Measurements from ENCODE around the gene RNU6-9. TPM values are rescaled to one million over a fixed set of nuclear protein-coding genes. Genes with fewer than 3 reads are reported as not detected.

The RNU6-9 gene
- total and polyA plus RNA-seq, 2 of the 13 experiments (the other 11 are each of a cell fraction or from before 2014, with no cell fraction given) = under 0.01 TPM; not detected in 1

DNA sequence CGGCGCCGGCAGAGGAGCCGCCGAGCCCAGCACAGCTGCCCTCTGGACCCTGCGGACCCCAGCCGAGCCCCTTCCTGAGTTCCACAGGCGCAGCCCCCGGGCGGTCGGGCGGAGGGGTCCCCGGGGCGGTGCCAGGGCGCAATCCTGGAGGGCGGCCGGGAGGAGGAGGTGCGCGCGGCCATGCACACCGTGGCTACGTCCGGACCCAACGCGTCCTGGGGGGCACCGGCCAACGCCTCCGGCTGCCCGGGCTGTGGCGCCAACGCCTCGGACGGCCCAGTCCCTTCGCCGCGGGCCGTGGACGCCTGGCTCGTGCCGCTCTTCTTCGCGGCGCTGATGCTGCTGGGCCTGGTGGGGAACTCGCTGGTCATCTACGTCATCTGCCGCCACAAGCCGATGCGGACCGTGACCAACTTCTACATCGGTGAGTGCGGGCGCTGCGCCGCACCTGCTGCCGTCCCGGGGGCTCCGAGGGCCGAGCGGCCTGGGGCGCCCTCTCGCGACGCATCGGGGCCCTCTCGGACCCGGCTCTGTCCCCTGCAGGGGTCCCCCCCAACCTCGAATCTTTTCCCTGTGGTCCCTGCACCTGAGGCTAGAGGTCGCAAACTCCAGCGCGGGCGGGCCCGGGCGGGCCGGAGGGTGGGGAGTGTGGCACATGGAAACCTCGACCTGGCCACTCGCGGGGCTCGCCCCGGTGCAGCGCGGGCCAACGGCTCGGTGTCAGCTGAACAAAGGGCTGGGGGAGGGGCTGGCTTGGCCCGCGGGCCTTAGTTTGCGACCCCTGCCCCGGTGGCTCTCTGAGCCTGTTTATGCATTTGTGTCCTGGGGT is 24.3 kb downstream of the RNU6-9 start, which contains the start of gene KISS1R (continued):
- peak; percentile 62 for TF ChIP-seq MAZ (IDR thresholded peaks at IDR 0.05; ENCODE audit: borderline replicate concordance, low read depth, low read length)
- TF ChIP-seq MAZ (CRISPR knock-in tag; IDR thresholded peaks at IDR 0.05; ENCODE audit: low read depth) = peak; percentile 88; the same call in 1 of the 2 replicates
- peak; percentile 47; the same call in 1 of the 2 replicates for TF ChIP-seq ZNF704 (CRISPR knock-in tag; IDR thresholded peaks at IDR 0.05; ENCODE audit: borderline replicate concordance)
- TF ChIP-seq ZNF331 (CRISPR knock-in tag; IDR thresholded peaks at IDR 0.05) = peak; percentile 51; the same call in 1 of the 2 replicates
- TF ChIP-seq, protein P1, sequence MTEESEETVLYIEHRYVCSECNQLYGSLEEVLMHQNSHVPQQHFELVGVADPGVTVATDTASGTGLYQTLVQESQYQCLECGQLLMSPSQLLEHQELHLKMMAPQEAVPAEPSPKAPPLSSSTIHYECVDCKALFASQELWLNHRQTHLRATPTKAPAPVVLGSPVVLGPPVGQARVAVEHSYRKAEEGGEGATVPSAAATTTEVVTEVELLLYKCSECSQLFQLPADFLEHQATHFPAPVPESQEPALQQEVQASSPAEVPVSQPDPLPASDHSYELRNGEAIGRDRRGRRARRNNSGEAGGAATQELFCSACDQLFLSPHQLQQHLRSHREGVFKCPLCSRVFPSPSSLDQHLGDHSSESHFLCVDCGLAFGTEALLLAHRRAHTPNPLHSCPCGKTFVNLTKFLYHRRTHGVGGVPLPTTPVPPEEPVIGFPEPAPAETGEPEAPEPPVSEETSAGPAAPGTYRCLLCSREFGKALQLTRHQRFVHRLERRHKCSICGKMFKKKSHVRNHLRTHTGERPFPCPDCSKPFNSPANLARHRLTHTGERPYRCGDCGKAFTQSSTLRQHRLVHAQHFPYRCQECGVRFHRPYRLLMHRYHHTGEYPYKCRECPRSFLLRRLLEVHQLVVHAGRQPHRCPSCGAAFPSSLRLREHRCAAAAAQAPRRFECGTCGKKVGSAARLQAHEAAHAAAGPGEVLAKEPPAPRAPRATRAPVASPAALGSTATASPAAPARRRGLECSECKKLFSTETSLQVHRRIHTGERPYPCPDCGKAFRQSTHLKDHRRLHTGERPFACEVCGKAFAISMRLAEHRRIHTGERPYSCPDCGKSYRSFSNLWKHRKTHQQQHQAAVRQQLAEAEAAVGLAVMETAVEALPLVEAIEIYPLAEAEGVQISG (CRISPR knock-in tag; IDR thresholded peaks at IDR 0.05) = peak; percentile 69
- TF ChIP-seq ZNF629 (CRISPR knock-in tag; conservative IDR thresholded peaks at IDR 0.05) = 0 out of 2 replicates have a peak, but pooled peaks have one; percentile 24
- peak; percentile 96 for TF ChIP-seq STAG1 (CRISPR knock-in tag; IDR thresholded peaks at IDR 0.05)
- TF ChIP-seq ZNF329 (CRISPR knock-in tag; IDR thresholded peaks at IDR 0.05; ENCODE audit: low read depth) = peak; percentile 89
- TF ChIP-seq ZNF230 (CRISPR knock-in tag; IDR thresholded peaks at IDR 0.05) = no peak
- TF ChIP-seq, protein P2, sequence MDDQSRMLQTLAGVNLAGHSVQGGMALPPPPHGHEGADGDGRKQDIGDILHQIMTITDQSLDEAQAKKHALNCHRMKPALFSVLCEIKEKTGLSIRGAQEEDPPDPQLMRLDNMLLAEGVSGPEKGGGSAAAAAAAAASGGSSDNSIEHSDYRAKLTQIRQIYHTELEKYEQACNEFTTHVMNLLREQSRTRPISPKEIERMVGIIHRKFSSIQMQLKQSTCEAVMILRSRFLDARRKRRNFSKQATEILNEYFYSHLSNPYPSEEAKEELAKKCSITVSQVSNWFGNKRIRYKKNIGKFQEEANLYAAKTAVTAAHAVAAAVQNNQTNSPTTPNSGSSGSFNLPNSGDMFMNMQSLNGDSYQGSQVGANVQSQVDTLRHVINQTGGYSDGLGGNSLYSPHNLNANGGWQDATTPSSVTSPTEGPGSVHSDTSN (CRISPR knock-in tag; IDR thresholded peaks at IDR 0.05; ENCODE audit: borderline replicate concordance) = no peak
- TF ChIP-seq ARID5B (CRISPR knock-in tag; IDR thresholded peaks at IDR 0.05) = peak; percentile 60
- peak; percentile 42 for TF ChIP-seq ETV5 (CRISPR knock-in tag; IDR thresholded peaks at IDR 0.05; ENCODE audit: borderline replicate concordance)
- TF ChIP-seq ZSCAN21 (CRISPR knock-in tag; IDR thresholded peaks at IDR 0.05; ENCODE audit: borderline replicate concordance) = peak; percentile 74
- peak; percentile 77; the same call in 1 of the 2 replicates for TF ChIP-seq HDAC1 (CRISPR knock-in tag; IDR thresholded peaks at IDR 0.05)
- peak; percentile 34; the same call in 1 of the 2 replicates for TF ChIP-seq ZNF788 (CRISPR knock-in tag; IDR thresholded peaks at IDR 0.05; ENCODE audit: borderline replicate concordance)
- no peak for TF ChIP-seq ZNF234 (CRISPR knock-in tag; conservative IDR thresholded peaks at IDR 0.05)
- TF ChIP-seq, protein P3, sequence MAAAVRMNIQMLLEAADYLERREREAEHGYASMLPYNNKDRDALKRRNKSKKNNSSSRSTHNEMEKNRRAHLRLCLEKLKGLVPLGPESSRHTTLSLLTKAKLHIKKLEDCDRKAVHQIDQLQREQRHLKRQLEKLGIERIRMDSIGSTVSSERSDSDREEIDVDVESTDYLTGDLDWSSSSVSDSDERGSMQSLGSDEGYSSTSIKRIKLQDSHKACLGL (CRISPR knock-in tag; IDR thresholded peaks at IDR 0.05) = peak; percentile 84
- TF ChIP-seq NKX3-1 (CRISPR knock-in tag; IDR thresholded peaks at IDR 0.05) = peak; percentile 35; the same call in 1 of the 2 replicates

Data from HepG2 (cell line).